B cell (primary cell): ENCODE data around the gene MYD88. TPM values are rescaled to one million over a fixed set of nuclear protein-coding genes. Genes with fewer than 3 reads are reported as not detected.

Experiments used
- ATAC-seq: fragments of 200-7000 bp; cut with Tn5 transposase; one replicate; pipeline ENCODE4 v1.10.0; 2021; ENCODE audit warnings: low read depth, mild to moderate bottlenecking, moderate number of reproducible peaks, moderate library complexity
- CTCF ChIA-PET: fragments of 350-600 bp; sonication (Branson Sonifier 250); formaldehyde crosslinking; loops from one replicate; lab custom pipeline; 2021; ENCODE audit warnings: antibody characterized with exemption, inconsistent platforms; lab: Charles Lee
- POLR2A ChIA-PET: fragments of 350-600 bp; sonication (Branson Sonifier 250); formaldehyde crosslinking; loops from one replicate; lab custom pipeline; 2021; ENCODE audit warnings: antibody characterized with exemption; lab: Charles Lee
- DNase-seq: peaks from one replicate; pipeline ENCODE4 v3.0.0; 2013
- H2AFZ ChIP-seq: 2 replicates; pipeline ENCODE4 v1.6.1; 2012; ENCODE audit warnings: mild to moderate bottlenecking, low read depth, low read length; ENCODE audit not compliant: insufficient read depth, poor library complexity, severe bottlenecking
- H3K27ac ChIP-seq, 2 donors: 1 replicate in 1 of 2; 2 replicates in 1 of 2; pipeline ENCODE4 v1.5.1; 2012 to 2013; ENCODE audit warnings: low read length in 2 of 2, mild to moderate bottlenecking in 2 of 2, moderate library complexity in 1 of 2
- H3K27me3 ChIP-seq, 4 experiments: fragments of 200-600 bp in 1 of 4; sonication (generic) in 1 of 4; replicated peaks in 1 of 4; 1 replicate in 2 of 4; 2 replicates in 2 of 4; pipeline versions ENCODE4 v1.6.1 to v1.7.0; 2013 to 2016; ENCODE audit warnings: low read length in 3 of 4, mild to moderate bottlenecking in 2 of 4, mixed read lengths in 1 of 4, moderate library complexity in 1 of 4; ENCODE audit not compliant: insufficient read depth in 4 of 4, control insufficient read depth in 3 of 4; ENCODE audit errors: control extremely low read depth in 1 of 4
- H3K36me3 ChIP-seq, 2 experiments: replicated peaks in 1 of 2; 1 replicate in 1 of 2; 2 replicates in 1 of 2; pipeline versions ENCODE4 v1.6.1 to v1.7.1; 2013; ENCODE audit warnings: low read length in 1 of 2; ENCODE audit not compliant: insufficient read depth in 2 of 2, control insufficient read depth in 1 of 2; ENCODE audit errors: control extremely low read depth in 1 of 2, extremely low read depth in 1 of 2
- H3K4me1 ChIP-seq, 2 donors: fragments of 200-600 bp in 1 of 2; sonication (generic) in 1 of 2; 1 replicate in 1 of 2; 2 replicates in 1 of 2; pipeline versions ENCODE4 v1.5.1 to v1.6.1; 2013 to 2017; ENCODE audit warnings: low read length in 2 of 2; ENCODE audit not compliant: control insufficient read depth in 2 of 2, insufficient read depth in 2 of 2
- H3K4me2 ChIP-seq: replicated peaks from 2 replicates; pipeline ENCODE3; 2012; ENCODE audit warnings: mild to moderate bottlenecking, low read depth, low read length; ENCODE audit not compliant: poor library complexity, severe bottlenecking
- H3K4me3 ChIP-seq, 5 experiments: fragments of 200-600 bp in 1 of 5; sonication (generic) in 1 of 5; 1 replicate in 3 of 5; 2 replicates in 2 of 5; pipeline versions ENCODE4 v1.5.1 to v1.7.0; 2011 to 2016; ENCODE audit warnings: low read length in 4 of 5, mild to moderate bottlenecking in 4 of 5, low read depth in 2 of 5, control low read depth in 1 of 5, moderate library complexity in 1 of 5; ENCODE audit not compliant: insufficient read depth in 1 of 5; ENCODE audit errors: control extremely low read depth in 1 of 5, extremely low read depth in 1 of 5
- H3K79me2 ChIP-seq: fragments of 200-600 bp; sonication (generic); one replicate; pipeline ENCODE4 v1.6.0; 2016; ENCODE audit warnings: low read length; ENCODE audit not compliant: control insufficient read depth, insufficient read depth
- H3K9ac ChIP-seq: fragments of 200-600 bp; sonication (generic); 2 replicates; pipeline ENCODE4 v1.6.1; 2017; ENCODE audit warnings: mild to moderate bottlenecking, low read length, moderate library complexity
- H3K9me3 ChIP-seq, 3 donors: one replicate each; pipeline versions ENCODE4 v1.6.1 to v1.7.1; 2013; ENCODE audit warnings: low read length in 2 of 3; ENCODE audit not compliant: control insufficient read depth in 2 of 3, insufficient read depth in 1 of 3; ENCODE audit errors: control extremely low read depth in 1 of 3
- H4K20me1 ChIP-seq: 2 replicates; pipeline ENCODE4 v1.6.0; 2012; ENCODE audit warnings: mild to moderate bottlenecking, low read length; ENCODE audit not compliant: insufficient read depth, control insufficient read depth, poor library complexity, severe bottlenecking
- H3K27ac Mint-ChIP-seq: one replicate; pipeline ENCODE4 v1.8.0; 2021; ENCODE audit warnings: mixed read lengths
- H3K27me3 Mint-ChIP-seq: one replicate; pipeline ENCODE4 v1.8.0; 2021; ENCODE audit warnings: mixed read lengths
- H3K4me1 Mint-ChIP-seq: one replicate; pipeline ENCODE4 v1.8.0; 2021; ENCODE audit warnings: mixed read lengths
- H3K4me3 Mint-ChIP-seq: one replicate; pipeline ENCODE4 v1.8.0; 2021; ENCODE audit warnings: mixed read lengths
- H3K9me3 Mint-ChIP-seq: one replicate; pipeline ENCODE4 v1.8.0; 2022; ENCODE audit warnings: mixed read lengths; ENCODE audit not compliant: insufficient read depth
- CTCF ChIP-seq: fragments of 200-600 bp; IDR thresholded peaks from one replicate; pipeline ENCODE4 v1.8.0; 2022; ENCODE audit warnings: antibody characterized with exemption, mild to moderate bottlenecking
- EZH2 ChIP-seq: IDR thresholded peaks from 2 replicates; pipeline ENCODE4 v1.6.1; 2012; ENCODE audit warnings: borderline replicate concordance, low read depth, mild to moderate bottlenecking, moderate library complexity, low read length; ENCODE audit not compliant: insufficient read depth, poor library complexity, severe bottlenecking
- WGBS: methylation state at CpG from one replicate; pipeline ENCODE4 v1.1.5; 2013; ENCODE audit warnings: missing lambda C conversion rate; ENCODE audit not compliant: insufficient coverage; 5-methylcytosine and 5-hydroxymethylcytosine counted together
- intact Hi-C: fragments of 100-400 bp; cut with micrococcal nuclease; formaldehyde crosslinking; loops from one replicate; pipeline ENCODE4 v1.10.0; 2022
- polyA plus RNA-seq: library from polyadenylated mRNA; depleted of rRNA; stranded (reverse); fragments of >200 nt; gene quantifications from 2 replicates; pipeline ENCODE4 v1.2.3, GENCODE V29; 2012
- total RNA-seq, 2 donors: library from RNA; stranded (reverse); fragments of 120-200 nt in 1 of 2; gene quantifications; 1 replicate in 1 of 2; 2 replicates in 1 of 2; pipeline versions ENCODE4 v1.2.3 to v1.2.4, GENCODE V29; 2013 to 2022

Gene MYD88
- total and polyA plus RNA-seq, 2 donors (not counting 1 experiment from before 2014, with no cell fraction given): 48.0 to 52.3 TPM

DNA sequence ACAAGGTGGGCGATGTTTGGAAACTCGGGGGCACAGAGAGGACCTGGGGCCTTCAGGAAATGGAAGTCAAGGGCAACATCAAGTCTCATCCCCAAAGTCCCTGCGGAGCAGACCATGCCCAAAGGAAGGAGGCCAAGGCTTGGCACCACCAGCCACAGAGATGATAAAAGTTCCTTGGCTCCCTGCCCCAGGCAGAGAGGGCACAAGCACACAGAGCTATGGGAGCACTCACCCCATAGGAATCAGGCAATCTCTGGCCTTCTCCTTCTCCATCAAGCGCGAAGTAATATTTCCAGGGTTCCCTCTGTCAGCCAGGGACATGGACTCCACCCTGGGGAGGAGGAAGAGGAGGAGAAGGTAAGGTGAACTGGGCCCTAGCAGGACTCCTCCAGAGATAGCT, 9.4 kb upstream of the MYD88 start:
- peaks cover 8% of the 10 kb centered on the region for H3K4me1 Mint-ChIP-seq
- no peak overlapping the region for H2AFZ ChIP-seq
- H4K20me1 ChIP-seq: peaks cover 52% of the 10 kb centered on the region
- no peak for DNase-seq
- H3K36me3 ChIP-seq: peaks cover 7 to 92% of the 10 kb centered on the region in 2 experiments
- no peak overlapping the region for H3K4me3 Mint-ChIP-seq
- 100% methylated on average over 3 of the region's 5 CpGs for WGBS
- no peak overlapping the region for H3K27ac ChIP-seq
- intact Hi-C loops: no loop called here
- H3K4me1 ChIP-seq: peaks cover 0 to 6% of the 10 kb centered on the region in 2 donors
- no peak overlapping the region for H3K4me3 ChIP-seq
- no peak overlapping the region for H3K9ac ChIP-seq
- no peaks in the 10 kb centered on the region for H3K27me3 ChIP-seq
- TF ChIP-seq EZH2 (no peak), CTCF (no peak)
- no peak for ATAC-seq
- POLR2A ChIA-PET: no interaction called here
- H3K27me3 Mint-ChIP-seq: no peaks in the 10 kb centered on the region
- no peaks in the 10 kb centered on the region for H3K9me3 ChIP-seq
- H3K27ac Mint-ChIP-seq: no peak overlapping the region
- no peak overlapping the region for H3K4me2 ChIP-seq
- H3K9me3 Mint-ChIP-seq: no peaks in the 10 kb centered on the region
- H3K79me2 ChIP-seq: peaks cover 36% of the 10 kb centered on the region
- CTCF ChIA-PET: no interaction called here

DNA sequence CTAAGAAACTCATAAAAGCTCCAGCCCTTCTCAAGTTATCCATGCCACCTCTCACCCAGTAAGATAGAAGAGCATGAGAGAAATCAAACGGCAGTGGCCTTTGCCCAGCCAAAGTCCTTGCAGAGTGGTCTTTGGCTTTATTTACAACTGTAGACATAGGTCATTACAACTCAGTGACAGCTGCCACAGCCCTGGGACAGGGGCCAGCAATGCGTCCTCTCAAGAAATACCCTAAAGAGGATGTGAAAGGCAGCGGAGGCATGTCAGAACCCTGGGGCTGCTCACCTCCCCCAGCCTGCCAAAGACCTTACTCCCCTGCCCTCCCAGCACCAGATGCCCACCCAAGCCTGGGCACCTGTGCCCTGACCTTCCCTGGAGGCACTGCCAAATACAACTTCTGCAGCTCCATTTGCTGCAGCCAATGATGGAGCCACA, 7.8 kb upstream of the MYD88 start:
- no peak overlapping the region for H3K4me3 Mint-ChIP-seq
- no peak overlapping the region for H3K9ac ChIP-seq
- intact Hi-C loops: loop anchor here (10.0 kb wide), 1 partner anchor 974 kb away; the partner anchor contains the start of genes GORASP1 and TTC21A
- no peak overlapping the region for H3K4me3 ChIP-seq
- TF ChIP-seq EZH2 (no peak), CTCF (no peak)
- H3K27ac Mint-ChIP-seq: no peak overlapping the region
- H3K79me2 ChIP-seq: peaks cover 46% of the 10 kb centered on the region
- DNase-seq (no peak), ATAC-seq (no peak)
- H3K9me3 ChIP-seq: no peaks in the 10 kb centered on the region
- no peaks in the 10 kb centered on the region for H3K9me3 Mint-ChIP-seq
- no peak overlapping the region for H2AFZ ChIP-seq
- WGBS: 100% methylated on average over 1 of the region's 3 CpGs
- POLR2A ChIA-PET: no interaction called here
- CTCF ChIA-PET: interaction anchor here (1.3 kb wide), 1 partner anchor 34 kb away, joined by 5 read pairs; the partner anchor contains the start of gene OXSR1
- H3K4me1 Mint-ChIP-seq: peaks cover 21% of the 10 kb centered on the region
- no peaks in the 10 kb centered on the region for H3K27me3 Mint-ChIP-seq
- H3K27ac ChIP-seq: no peak overlapping the region
- H4K20me1 ChIP-seq: peaks cover 59% of the 10 kb centered on the region
- H3K4me1 ChIP-seq: peaks cover 7 to 14% of the 10 kb centered on the region in 2 donors
- no peaks in the 10 kb centered on the region for H3K27me3 ChIP-seq
- H3K4me2 ChIP-seq: no peak overlapping the region
- H3K36me3 ChIP-seq: peaks cover 6 to 85% of the 10 kb centered on the region in 2 experiments
